HG02973 (cell line): ENCODE data around the gene EIF4B.

Experiments used
- ATAC-seq: cut with Tn5 transposase; IDR thresholded peaks from one replicate; pipeline ENCODE4 v1.9.1; 2021; ENCODE audit warnings: moderate library complexity; ENCODE audit not compliant: unreplicated experiment

Gene EIF4B

DNA sequence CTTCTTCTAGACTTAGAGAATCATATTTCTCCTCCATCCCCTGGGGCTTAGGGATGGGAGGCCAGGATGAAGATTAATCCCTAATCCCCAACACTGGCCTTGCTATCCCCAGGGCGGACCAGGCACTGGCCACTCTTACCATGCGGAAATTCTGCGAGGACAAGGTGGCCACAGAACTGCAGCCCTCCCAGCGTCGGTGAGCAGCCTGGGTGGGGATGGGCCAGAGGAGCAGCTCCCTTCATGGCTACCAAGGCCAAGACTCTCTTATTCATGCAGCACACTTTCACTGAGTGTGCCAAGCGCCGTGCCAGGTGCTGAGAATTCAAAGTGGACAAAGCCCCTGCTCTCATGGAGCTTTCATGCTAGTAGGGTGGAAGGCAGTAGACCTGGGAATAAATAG is 50.6 kb downstream of the EIF4B start:
- ATAC-seq, result no peak

- ATAC-seq, result no peak
Measured at GRCh38 chr12:53057816-53058500, 51.7 kb downstream of the EIF4B start.

DNA sequence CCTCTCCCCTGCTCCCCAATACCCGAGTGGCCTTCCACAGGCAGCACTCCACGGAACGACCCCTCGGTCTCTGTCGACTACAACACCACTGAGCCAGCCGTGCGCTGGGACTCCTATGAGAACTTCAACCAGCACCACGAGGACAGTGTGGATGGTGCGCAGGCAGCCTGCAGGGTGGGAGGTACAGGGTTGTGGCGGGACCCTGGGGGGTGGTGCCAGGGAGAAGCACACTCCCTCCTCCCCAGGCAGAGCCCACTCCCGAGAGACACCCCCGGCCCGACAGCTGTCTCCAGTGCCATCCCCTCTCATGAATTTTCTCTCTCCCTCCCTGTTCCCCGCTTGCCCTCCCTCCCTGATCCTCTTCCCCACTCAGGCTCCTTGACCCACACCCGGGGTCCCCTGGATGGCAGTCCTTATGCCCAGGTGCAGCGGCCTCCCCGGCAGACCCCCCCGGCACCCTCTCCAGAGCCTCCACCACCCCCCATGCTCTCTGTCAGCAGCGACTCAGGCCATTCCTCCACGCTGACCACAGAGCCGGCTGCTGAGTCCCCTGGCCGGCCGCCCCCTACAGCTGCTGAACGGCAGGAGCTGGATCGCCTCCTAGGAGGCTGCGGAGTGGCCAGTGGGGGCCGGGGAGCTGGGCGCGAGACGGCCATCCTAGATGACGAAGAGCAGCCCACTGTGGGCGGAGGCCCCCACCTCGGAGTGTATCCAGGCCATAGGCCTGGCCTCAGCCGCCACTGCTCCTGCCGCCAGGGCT is 52.6 kb downstream of the EIF4B start:
- no peak for ATAC-seq

DNA sequence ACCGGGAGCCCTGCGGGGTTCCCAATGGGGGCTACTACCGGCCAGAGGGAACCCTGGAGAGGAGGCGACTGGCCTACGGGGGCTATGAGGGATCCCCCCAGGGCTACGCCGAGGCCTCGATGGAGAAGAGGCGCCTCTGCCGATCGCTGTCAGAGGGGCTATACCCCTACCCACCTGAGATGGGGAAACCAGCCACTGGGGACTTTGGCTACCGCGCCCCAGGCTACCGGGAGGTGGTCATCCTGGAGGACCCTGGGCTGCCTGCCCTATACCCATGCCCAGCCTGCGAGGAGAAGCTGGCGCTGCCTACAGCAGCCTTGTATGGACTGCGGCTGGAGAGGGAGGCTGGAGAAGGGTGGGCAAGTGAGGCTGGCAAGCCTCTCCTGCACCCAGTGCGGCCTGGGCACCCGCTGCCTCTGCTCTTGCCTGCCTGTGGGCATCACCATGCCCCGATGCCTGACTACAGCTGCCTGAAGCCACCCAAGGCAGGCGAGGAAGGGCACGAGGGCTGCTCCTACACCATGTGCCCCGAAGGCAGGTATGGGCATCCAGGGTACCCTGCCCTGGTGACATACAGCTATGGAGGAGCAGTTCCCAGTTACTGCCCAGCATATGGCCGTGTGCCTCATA is 53.3 kb downstream of the EIF4B start:
- no peak for ATAC-seq

DNA sequence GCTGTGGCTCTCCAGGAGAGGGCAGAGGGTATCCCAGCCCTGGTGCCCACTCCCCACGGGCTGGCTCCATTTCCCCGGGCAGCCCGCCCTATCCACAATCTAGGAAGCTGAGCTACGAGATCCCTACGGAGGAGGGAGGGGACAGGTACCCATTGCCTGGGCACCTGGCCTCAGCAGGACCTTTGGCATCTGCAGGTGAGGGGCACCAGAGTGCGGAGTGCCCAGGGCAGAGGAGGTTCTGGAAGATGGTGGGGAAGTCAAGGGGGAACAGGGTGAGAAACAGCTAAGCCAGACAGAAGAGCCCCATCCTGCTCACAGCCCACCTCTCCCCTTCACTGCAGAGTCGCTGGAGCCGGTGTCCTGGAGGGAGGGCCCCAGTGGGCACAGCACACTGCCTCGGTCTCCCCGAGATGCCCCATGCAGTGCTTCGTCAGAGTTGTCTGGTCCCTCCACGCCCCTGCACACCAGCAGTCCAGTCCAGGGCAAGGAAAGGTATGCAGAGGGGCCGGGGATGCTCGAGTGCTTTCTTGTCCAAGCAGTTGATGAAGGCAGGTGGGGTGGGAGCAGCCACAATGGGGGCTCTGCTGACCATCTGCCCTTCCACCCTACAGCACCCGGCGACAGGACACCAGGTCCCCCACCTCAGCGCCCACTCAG is 53.9 kb downstream of the EIF4B start:
- ATAC-seq, result no peak

DNA sequence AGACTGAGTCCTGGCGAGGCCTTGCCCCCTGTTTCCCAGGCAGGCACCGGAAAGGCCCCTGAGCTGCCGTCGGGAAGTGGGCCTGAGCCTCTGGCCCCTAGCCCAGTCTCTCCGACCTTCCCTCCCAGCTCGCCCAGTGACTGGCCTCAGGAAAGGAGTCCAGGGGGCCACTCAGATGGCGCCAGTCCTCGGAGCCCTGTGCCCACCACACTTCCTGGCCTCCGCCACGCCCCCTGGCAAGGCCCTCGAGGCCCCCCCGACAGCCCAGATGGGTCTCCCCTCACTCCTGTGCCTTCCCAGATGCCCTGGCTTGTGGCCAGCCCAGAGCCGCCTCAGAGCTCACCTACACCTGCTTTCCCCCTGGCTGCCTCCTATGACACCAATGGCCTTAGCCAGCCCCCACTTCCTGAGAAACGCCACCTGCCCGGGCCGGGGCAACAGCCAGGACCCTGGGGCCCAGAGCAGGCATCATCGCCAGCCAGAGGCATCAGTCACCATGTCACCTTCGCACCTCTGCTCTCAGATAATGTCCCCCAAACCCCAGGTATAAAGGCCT is 54.5 kb downstream of the EIF4B start:
- ATAC-seq, result no peak

- ATAC-seq, result no peak
Measured at GRCh38 chr12:53061404-53062010, 55.3 kb downstream of the EIF4B start.

GRCh38 chr12:53062011-53062961 is 56.0 kb downstream of the EIF4B start:
- no peak for ATAC-seq

- no peak for ATAC-seq
Measured at GRCh38 chr12:53062977-53063707, 56.9 kb downstream of the EIF4B start.

- no peak for ATAC-seq
Measured at GRCh38 chr12:53063708-53064612, 57.7 kb downstream of the EIF4B start.

DNA sequence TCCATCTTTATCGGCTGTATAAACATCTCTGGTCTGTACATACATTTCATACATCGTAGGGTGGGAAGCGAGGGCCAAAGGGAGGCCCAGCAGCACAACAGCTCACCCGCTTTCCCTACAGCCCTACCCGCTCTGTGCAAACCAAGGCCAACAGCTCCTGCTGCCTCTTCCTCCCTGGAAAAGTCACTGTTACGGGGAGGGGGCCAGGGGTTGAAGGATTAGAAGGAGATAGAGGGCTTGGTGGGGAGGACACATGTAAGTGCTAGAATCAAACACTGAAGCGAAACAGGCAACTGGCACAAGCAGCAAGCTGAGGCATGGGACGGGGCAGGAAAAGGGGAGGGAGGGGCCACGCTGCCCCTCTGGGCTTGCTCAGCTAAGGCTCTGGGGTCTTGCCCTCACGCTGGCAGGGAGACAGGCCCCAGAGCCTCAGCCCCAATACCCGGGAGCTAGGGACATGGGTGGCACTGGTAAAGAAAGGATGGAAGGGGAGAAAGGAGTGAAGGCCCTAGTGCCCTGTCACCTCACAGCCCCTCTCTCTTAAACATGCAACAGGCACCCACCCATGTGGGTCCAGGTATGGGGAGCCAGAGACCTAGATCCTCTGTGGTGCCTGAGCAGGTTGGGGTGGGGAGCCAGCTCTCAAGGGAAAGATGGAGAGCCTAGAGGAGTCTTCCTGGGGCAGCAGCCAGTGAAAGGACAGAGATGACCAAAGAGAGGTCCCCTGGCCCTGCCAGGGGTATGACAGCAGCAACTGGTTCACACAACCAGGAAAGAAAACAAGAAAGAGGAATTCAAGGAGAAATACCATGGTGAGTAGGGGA is 58.6 kb downstream of the EIF4B start:
- no peak for ATAC-seq

- no peak for ATAC-seq
Measured at GRCh38 chr12:53065470-53065869, 59.2 kb downstream of the EIF4B start.

GRCh38 chr12:53065975-53066931 is 60.0 kb downstream of the EIF4B start:
- ATAC-seq, result no peak

DNA sequence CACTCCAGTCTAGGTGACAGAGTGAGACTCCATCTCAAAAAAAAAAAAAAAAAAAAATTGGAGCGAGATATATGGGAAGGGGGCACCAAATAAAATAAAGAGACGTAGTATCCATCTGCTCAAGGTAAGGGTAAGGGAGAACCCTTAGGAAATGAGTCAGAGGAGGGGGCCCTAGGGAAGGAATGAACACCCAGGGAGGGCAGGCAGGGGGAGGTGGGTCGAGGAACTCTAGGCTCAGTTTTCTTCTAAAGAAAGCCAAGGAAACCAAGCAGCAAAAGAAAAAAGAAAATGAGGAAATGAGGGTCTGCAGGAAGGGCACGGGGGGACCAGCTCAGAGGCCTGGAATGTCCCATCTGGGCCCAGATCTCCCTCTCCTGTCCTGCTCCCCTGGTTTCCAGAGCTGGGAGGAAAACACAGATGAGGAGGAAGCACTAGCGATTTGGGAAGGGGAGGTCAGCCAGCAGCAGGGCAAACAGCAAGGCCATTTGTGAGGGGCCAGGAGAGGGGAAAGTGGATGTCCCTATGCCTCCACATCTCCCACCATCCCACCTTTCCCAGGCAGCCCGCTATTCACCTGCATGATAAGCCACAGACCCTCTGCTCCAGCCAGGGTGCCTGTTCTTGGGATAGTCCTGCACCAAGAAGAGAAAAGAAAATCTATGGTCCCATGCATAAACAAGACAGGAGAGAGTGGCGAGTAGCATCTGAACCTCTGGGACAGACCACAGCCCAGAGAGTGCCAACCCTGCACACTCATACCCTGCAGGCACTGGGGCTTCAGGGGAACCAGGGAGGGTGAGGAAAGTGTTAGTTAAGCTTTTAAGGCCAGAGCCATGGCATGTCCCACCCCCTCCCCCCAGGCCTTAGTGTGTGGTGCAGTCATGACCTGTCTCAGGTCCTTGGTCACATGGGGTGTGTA is 61.1 kb downstream of the EIF4B start:
- no peak for ATAC-seq
